ENCODE data around the gene NFRKB. TPM values are rescaled to one million over a fixed set of nuclear protein-coding genes. Genes with fewer than 3 reads are reported as not detected.
"Not testable (repeated sequence)": the region's sequence is repeated elsewhere in the genome, so short reads cannot be mapped to it uniquely, and the experiment has no call there.

The NFRKB gene
- total RNA-seq, 1 experiment from 2014 or later = 48.2 TPM

DNA sequence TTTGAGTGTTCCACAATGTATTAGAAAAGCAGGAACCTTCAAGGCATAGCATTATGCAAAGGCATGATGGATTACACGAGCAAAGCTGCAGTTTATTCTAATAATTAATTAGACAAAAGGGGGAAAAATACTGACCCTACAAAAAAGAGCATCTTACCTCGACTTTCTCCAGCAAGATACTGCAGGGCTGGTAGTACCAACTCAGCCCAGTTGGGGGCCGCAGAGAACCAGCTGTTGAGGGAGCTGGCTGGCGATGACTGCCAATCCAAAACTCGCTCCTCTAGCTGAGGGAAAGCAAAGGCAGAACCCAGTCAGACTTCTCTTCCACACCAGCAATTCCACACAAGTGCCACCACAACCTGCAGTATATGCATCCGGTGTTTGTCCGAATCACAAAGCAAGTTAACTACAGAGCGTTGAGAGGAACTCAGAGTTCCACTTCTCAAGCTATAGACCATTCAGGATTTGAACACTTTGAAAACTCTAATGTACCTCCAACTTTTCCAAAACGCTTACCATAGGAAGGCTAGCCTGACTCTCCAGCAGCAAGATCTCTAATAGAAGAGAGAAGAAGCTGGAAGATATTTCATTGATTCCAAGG, 13.7 kb downstream of the NFRKB start:
- H3K9me3 ChIP-seq (ENCODE audit: low read length) = no peaks in the 10 kb centered on the region
- no peak overlapping the region for H3K4me2 ChIP-seq (ENCODE audit: low read length)
- no peaks in the 10 kb centered on the region for H3K27me3 ChIP-seq (ENCODE audit: low read length)
- peaks cover 98% of the 10 kb centered on the region for H3K36me3 ChIP-seq (ENCODE audit: low read depth, low read length)
- H3K9ac ChIP-seq (ENCODE audit: low read length) = no peak overlapping the region
- no peaks in the 10 kb centered on the region for H3F3A ChIP-seq (ENCODE audit: low read length, unreplicated experiment)
- intact Hi-C loops (cut with micrococcal nuclease) = no loop called here
- H4K20me1 ChIP-seq (ENCODE audit: low read length) = no peaks in the 10 kb centered on the region
- no peaks in the 10 kb centered on the region for H3K79me2 ChIP-seq (ENCODE audit: low read length)
- ChIA-PET POLR2A (ENCODE audit: unreplicated experiment) (interaction anchor here (0.5 kb wide), 1 partner anchor 189 kb away, joined by 7 read pairs; no protein-coding TSS in a partner anchor), CTCF (interaction anchor here (0.5 to 1.5 kb wide), 4 partner anchors 185 to 428 kb away, joined by 3 to 20 read pairs (median 4); no protein-coding TSS in a partner anchor)
- no peak overlapping the region for H2AFZ ChIP-seq (ENCODE audit: low read length)
- H3K27ac ChIP-seq (ENCODE audit: low read length) = no peak overlapping the region
- no peak overlapping the region for H3K4me3 ChIP-seq (ENCODE audit: low read length)
- no peaks in the 10 kb centered on the region for H3K4me1 ChIP-seq (ENCODE audit: insufficient read depth, low read length)
- no peaks in the 10 kb centered on the region for H3K9me2 ChIP-seq (replicated peaks; ENCODE audit: low read length)
- TF ChIP-seq EZH2 (IDR thresholded peaks at IDR 0.05; ENCODE audit: low read length, unreplicated experiment) (no peak), EZH2phosphoT487 (IDR thresholded peaks at IDR 0.05; ENCODE audit: borderline replicate concordance, low read length) (no peak)
- TF ChIP-seq, protein P1, sequence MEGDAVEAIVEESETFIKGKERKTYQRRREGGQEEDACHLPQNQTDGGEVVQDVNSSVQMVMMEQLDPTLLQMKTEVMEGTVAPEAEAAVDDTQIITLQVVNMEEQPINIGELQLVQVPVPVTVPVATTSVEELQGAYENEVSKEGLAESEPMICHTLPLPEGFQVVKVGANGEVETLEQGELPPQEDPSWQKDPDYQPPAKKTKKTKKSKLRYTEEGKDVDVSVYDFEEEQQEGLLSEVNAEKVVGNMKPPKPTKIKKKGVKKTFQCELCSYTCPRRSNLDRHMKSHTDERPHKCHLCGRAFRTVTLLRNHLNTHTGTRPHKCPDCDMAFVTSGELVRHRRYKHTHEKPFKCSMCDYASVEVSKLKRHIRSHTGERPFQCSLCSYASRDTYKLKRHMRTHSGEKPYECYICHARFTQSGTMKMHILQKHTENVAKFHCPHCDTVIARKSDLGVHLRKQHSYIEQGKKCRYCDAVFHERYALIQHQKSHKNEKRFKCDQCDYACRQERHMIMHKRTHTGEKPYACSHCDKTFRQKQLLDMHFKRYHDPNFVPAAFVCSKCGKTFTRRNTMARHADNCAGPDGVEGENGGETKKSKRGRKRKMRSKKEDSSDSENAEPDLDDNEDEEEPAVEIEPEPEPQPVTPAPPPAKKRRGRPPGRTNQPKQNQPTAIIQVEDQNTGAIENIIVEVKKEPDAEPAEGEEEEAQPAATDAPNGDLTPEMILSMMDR (conservative IDR thresholded peaks at IDR 0.05; ENCODE audit: low read depth, low read length) = peak; percentile 86
- ATAC-seq = peak; percentile 87
- no TSS peak for BruUV-seq (replicated peaks)
- peak; percentile 74 for DNase-seq

DNA sequence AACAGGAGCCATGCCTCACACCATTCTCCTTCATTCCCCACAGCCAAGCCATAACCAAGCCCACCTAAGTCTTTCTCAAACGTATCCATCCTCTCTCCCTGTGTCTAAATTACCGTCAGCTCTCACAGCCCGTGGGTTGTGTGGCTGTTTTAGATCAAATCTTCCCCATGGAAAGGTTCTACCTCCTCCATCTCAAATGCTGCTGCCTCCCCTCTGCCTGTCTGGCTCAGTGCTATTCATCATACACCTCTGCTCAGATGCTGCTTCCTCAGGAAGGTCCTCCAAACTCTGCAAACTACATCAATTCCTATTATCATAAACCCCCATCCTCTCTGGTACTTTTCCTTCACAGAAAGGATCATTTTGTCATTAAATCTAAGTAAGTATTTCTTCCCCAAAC, 15.1 kb downstream of the NFRKB start:
- peaks cover 98% of the 10 kb centered on the region for H3K36me3 ChIP-seq (ENCODE audit: low read depth, low read length)
- TF ChIP-seq EZH2phosphoT487 (IDR thresholded peaks at IDR 0.05; ENCODE audit: borderline replicate concordance, low read length) (no peak), EZH2 (IDR thresholded peaks at IDR 0.05; ENCODE audit: low read length, unreplicated experiment) (no peak)
- TF ChIP-seq, protein P1 (conservative IDR thresholded peaks at IDR 0.05; ENCODE audit: low read depth, low read length) = no peak
- no peak overlapping the region for H3K27ac ChIP-seq (ENCODE audit: low read length)
- H3K4me1 ChIP-seq (ENCODE audit: insufficient read depth, low read length) = no peaks in the 10 kb centered on the region
- no peaks in the 10 kb centered on the region for H3K9me2 ChIP-seq (replicated peaks; ENCODE audit: low read length)
- H3K4me2 ChIP-seq (ENCODE audit: low read length) = no peak overlapping the region
- ATAC-seq (no peak), DNase-seq (no peak)
- H3K27me3 ChIP-seq (ENCODE audit: low read length) = no peaks in the 10 kb centered on the region
- intact Hi-C loops (cut with micrococcal nuclease) = no loop called here
- no peak overlapping the region for H2AFZ ChIP-seq (ENCODE audit: low read length)
- H3F3A ChIP-seq (ENCODE audit: low read length, unreplicated experiment) = no peaks in the 10 kb centered on the region
- CTCF ChIA-PET = no interaction called here
- no peak overlapping the region for H3K9ac ChIP-seq (ENCODE audit: low read length)
- BruUV-seq (replicated peaks) = no TSS peak
- no peaks in the 10 kb centered on the region for H4K20me1 ChIP-seq (ENCODE audit: low read length)
- POLR2A ChIA-PET (ENCODE audit: unreplicated experiment) = no interaction called here
- H3K4me3 ChIP-seq (ENCODE audit: low read length) = no peak overlapping the region
- no peaks in the 10 kb centered on the region for H3K9me3 ChIP-seq (ENCODE audit: low read length)
- H3K79me2 ChIP-seq (ENCODE audit: low read length) = no peaks in the 10 kb centered on the region

DNA sequence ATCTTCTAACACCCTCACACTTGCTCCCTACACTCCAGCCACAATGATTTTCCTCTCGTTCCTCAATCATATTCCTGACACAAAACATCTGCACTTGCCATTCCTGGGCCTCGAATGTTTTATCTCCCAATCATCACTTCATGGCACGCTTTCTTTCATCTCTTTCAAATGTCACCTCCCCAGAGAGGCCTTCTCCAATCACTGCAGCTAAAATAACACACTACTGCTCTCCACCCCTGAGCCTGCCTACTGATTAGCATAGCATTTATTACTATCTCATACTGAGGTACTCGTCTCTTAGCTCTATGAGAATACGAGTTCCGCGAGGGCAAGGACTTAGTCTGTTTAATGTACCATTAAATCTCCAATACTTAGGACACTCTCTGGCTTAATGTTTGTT, 23.5 kb downstream of the NFRKB start:
- H3K79me2 ChIP-seq (ENCODE audit: low read length) = no peaks in the 10 kb centered on the region
- H4K20me1 ChIP-seq (ENCODE audit: low read length) = no peaks in the 10 kb centered on the region
- ChIA-PET CTCF (no interaction called here), POLR2A (ENCODE audit: unreplicated experiment) (no interaction called here)
- no peak overlapping the region for H3K27ac ChIP-seq (ENCODE audit: low read length)
- TF ChIP-seq, protein P1 (conservative IDR thresholded peaks at IDR 0.05; ENCODE audit: low read depth, low read length) = no peak
- no peak for TF ChIP-seq EZH2 (IDR thresholded peaks at IDR 0.05; ENCODE audit: low read length, unreplicated experiment)
- no peak for TF ChIP-seq EZH2phosphoT487 (IDR thresholded peaks at IDR 0.05; ENCODE audit: borderline replicate concordance, low read length)
- no peaks in the 10 kb centered on the region for H3K4me1 ChIP-seq (ENCODE audit: insufficient read depth, low read length)
- intact Hi-C loops (cut with micrococcal nuclease) = no loop called here
- no TSS peak for BruUV-seq (replicated peaks)
- H3K27me3 ChIP-seq (ENCODE audit: low read length) = no peaks in the 10 kb centered on the region
- H3K4me3 ChIP-seq (ENCODE audit: low read length) = no peak overlapping the region
- H3K9ac ChIP-seq (ENCODE audit: low read length) = no peak overlapping the region
- H2AFZ ChIP-seq (ENCODE audit: low read length) = no peak overlapping the region
- no peak for ATAC-seq
- no peaks in the 10 kb centered on the region for H3F3A ChIP-seq (ENCODE audit: low read length, unreplicated experiment)
- H3K4me2 ChIP-seq (ENCODE audit: low read length) = no peak overlapping the region
- no peak for DNase-seq
- no peaks in the 10 kb centered on the region for H3K9me3 ChIP-seq (ENCODE audit: low read length)
- peaks cover 93% of the 10 kb centered on the region for H3K36me3 ChIP-seq (ENCODE audit: low read depth, low read length)
- no peaks in the 10 kb centered on the region for H3K9me2 ChIP-seq (replicated peaks; ENCODE audit: low read length)

DNA sequence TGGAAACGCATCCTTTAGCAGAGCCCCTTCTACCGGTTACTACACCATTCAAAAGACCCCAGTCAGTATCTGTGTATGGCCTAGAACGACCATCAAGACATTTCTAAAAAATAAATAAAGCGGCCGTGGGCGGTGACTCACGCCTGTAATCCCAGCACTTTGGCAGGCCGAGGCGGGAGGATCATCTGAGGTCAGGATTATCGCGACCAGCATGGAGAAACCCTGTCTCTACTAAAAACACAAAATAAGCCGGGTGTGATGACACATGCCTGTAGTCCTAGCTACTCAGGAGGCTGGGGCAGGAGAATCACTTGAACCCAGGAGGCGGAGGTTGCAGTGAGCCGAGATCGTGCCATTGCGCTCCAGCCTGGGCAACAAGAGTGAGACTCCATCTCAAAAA, 26.8 kb downstream of the NFRKB start:
- POLR2A ChIA-PET (ENCODE audit: unreplicated experiment); CTCF ChIA-PET; H3K9me3 ChIP-seq (ENCODE audit: low read length); H3K4me2 ChIP-seq (ENCODE audit: low read length); H2AFZ ChIP-seq (ENCODE audit: low read length); H3K27me3 ChIP-seq (ENCODE audit: low read length); BruUV-seq (replicated peaks); DNase-seq; H3K4me3 ChIP-seq (ENCODE audit: low read length); H4K20me1 ChIP-seq (ENCODE audit: low read length); H3F3A ChIP-seq (ENCODE audit: low read length, unreplicated experiment); H3K4me1 ChIP-seq (ENCODE audit: insufficient read depth, low read length); H3K9ac ChIP-seq (ENCODE audit: low read length); H3K79me2 ChIP-seq (ENCODE audit: low read length); H3K27ac ChIP-seq (ENCODE audit: low read length); H3K9me2 ChIP-seq (replicated peaks; ENCODE audit: low read length); intact Hi-C loops (cut with micrococcal nuclease); ATAC-seq: not testable (repeated sequence)
- H3K36me3 ChIP-seq (ENCODE audit: low read depth, low read length) = peaks cover 93% of the 10 kb centered on the region

Data from PC-3 (cell line).